ENCODE data around the gene RFXANK.

The RFXANK gene

DNA sequence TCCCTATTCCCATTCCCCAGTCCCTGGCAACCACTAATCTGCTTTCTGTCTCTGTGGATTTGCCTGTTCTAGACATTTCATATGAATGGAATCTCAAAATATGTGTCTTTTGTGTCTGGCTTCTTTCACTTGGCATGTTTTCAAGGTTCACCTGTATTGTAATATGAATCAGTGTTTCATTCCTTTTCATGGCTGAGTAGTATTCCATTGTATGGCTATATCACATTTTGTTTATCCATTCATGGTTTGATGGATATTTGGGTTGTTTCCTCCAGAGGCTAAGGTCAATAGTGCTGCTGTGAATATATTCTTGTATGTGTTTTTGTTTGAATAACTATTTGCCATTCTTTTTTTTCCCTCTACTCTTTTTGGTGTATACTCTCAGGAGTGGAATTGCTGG lies 44.1 kb downstream of the RFXANK start:
- ATAC-seq: no peak
- TF ChIP-seq ZNF8 (CRISPR knock-in tag; IDR thresholded peaks at IDR 0.05) (no peak), CSDC2 (CRISPR knock-in tag; IDR thresholded peaks at IDR 0.05) (no peak), ISL1 (CRISPR knock-in tag; IDR thresholded peaks at IDR 0.05) (no peak), ZC3H10 (CRISPR knock-in tag; IDR thresholded peaks at IDR 0.05) (no peak), GLIS3 (CRISPR knock-in tag; IDR thresholded peaks at IDR 0.05) (no peak), ZNF565 (CRISPR knock-in tag; conservative IDR thresholded peaks at IDR 0.05; ENCODE audit: low read depth) (no peak), TOX (CRISPR knock-in tag; IDR thresholded peaks at IDR 0.05; ENCODE audit: borderline replicate concordance) (no peak), TCF4 (CRISPR knock-in tag; IDR thresholded peaks at IDR 0.05; ENCODE audit: borderline replicate concordance) (no peak), ESRRG (CRISPR knock-in tag; IDR thresholded peaks at IDR 0.05) (no peak), ZNF70 (CRISPR knock-in tag; IDR thresholded peaks at IDR 0.05) (no peak), PPARA (CRISPR knock-in tag; IDR thresholded peaks at IDR 0.05; ENCODE audit: borderline replicate concordance) (no peak), SNAI2 (CRISPR knock-in tag; IDR thresholded peaks at IDR 0.05) (no peak), ZFP3 (CRISPR knock-in tag; IDR thresholded peaks at IDR 0.05) (no peak), RARB (CRISPR knock-in tag; IDR thresholded peaks at IDR 0.05) (no peak), ARNTL (CRISPR knock-in tag; IDR thresholded peaks at IDR 0.05; ENCODE audit: borderline replicate concordance, low read depth) (no peak)
- TF ChIP-seq, protein P1, sequence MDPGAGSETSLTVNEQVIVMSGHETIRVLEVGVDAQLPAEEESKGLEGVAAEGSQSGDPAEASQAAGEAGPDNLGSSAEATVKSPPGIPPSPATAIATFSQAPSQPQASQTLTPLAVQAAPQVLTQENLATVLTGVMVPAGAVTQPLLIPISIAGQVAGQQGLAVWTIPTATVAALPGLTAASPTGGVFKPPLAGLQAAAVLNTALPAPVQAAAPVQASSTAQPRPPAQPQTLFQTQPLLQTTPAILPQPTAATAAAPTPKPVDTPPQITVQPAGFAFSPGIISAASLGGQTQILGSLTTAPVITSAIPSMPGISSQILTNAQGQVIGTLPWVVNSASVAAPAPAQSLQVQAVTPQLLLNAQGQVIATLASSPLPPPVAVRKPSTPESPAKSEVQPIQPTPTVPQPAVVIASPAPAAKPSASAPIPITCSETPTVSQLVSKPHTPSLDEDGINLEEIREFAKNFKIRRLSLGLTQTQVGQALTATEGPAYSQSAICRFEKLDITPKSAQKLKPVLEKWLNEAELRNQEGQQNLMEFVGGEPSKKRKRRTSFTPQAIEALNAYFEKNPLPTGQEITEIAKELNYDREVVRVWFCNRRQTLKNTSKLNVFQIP (CRISPR knock-in tag; IDR thresholded peaks at IDR 0.05; ENCODE audit: borderline replicate concordance, low read depth): no peak
- TF ChIP-seq, protein P2, sequence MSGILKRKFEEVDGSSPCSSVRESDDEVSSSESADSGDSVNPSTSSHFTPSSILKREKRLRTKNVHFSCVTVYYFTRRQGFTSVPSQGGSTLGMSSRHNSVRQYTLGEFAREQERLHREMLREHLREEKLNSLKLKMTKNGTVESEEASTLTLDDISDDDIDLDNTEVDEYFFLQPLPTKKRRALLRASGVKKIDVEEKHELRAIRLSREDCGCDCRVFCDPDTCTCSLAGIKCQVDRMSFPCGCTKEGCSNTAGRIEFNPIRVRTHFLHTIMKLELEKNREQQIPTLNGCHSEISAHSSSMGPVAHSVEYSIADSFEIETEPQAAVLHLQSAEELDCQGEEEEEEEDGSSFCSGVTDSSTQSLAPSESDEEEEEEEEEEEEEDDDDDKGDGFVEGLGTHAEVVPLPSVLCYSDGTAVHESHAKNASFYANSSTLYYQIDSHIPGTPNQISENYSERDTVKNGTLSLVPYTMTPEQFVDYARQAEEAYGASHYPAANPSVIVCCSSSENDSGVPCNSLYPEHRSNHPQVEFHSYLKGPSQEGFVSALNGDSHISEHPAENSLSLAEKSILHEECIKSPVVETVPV (CRISPR knock-in tag; IDR thresholded peaks at IDR 0.05): no peak
- TF ChIP-seq, protein P3, sequence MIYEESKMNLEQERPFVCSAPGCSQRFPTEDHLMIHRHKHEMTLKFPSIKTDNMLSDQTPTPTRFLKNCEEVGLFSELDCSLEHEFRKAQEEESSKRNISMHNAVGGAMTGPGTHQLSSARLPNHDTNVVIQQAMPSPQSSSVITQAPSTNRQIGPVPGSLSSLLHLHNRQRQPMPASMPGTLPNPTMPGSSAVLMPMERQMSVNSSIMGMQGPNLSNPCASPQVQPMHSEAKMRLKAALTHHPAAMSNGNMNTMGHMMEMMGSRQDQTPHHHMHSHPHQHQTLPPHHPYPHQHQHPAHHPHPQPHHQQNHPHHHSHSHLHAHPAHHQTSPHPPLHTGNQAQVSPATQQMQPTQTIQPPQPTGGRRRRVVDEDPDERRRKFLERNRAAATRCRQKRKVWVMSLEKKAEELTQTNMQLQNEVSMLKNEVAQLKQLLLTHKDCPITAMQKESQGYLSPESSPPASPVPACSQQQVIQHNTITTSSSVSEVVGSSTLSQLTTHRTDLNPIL (CRISPR knock-in tag; IDR thresholded peaks at IDR 0.05; ENCODE audit: low read depth): no peak
- TF ChIP-seq, protein P4, sequence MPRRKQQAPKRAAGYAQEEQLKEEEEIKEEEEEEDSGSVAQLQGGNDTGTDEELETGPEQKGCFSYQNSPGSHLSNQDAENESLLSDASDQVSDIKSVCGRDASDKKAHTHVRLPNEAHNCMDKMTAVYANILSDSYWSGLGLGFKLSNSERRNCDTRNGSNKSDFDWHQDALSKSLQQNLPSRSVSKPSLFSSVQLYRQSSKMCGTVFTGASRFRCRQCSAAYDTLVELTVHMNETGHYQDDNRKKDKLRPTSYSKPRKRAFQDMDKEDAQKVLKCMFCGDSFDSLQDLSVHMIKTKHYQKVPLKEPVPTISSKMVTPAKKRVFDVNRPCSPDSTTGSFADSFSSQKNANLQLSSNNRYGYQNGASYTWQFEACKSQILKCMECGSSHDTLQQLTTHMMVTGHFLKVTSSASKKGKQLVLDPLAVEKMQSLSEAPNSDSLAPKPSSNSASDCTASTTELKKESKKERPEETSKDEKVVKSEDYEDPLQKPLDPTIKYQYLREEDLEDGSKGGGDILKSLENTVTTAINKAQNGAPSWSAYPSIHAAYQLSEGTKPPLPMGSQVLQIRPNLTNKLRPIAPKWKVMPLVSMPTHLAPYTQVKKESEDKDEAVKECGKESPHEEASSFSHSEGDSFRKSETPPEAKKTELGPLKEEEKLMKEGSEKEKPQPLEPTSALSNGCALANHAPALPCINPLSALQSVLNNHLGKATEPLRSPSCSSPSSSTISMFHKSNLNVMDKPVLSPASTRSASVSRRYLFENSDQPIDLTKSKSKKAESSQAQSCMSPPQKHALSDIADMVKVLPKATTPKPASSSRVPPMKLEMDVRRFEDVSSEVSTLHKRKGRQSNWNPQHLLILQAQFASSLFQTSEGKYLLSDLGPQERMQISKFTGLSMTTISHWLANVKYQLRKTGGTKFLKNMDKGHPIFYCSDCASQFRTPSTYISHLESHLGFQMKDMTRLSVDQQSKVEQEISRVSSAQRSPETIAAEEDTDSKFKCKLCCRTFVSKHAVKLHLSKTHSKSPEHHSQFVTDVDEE (CRISPR knock-in tag; IDR thresholded peaks at IDR 0.05): no peak
- TF ChIP-seq, protein P5, sequence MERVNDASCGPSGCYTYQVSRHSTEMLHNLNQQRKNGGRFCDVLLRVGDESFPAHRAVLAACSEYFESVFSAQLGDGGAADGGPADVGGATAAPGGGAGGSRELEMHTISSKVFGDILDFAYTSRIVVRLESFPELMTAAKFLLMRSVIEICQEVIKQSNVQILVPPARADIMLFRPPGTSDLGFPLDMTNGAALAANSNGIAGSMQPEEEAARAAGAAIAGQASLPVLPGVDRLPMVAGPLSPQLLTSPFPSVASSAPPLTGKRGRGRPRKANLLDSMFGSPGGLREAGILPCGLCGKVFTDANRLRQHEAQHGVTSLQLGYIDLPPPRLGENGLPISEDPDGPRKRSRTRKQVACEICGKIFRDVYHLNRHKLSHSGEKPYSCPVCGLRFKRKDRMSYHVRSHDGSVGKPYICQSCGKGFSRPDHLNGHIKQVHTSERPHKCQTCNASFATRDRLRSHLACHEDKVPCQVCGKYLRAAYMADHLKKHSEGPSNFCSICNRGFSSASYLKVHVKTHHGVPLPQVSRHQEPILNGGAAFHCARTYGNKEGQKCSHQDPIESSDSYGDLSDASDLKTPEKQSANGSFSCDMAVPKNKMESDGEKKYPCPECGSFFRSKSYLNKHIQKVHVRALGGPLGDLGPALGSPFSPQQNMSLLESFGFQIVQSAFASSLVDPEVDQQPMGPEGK (CRISPR knock-in tag; IDR thresholded peaks at IDR 0.05; ENCODE audit: borderline replicate concordance): no peak

DNA sequence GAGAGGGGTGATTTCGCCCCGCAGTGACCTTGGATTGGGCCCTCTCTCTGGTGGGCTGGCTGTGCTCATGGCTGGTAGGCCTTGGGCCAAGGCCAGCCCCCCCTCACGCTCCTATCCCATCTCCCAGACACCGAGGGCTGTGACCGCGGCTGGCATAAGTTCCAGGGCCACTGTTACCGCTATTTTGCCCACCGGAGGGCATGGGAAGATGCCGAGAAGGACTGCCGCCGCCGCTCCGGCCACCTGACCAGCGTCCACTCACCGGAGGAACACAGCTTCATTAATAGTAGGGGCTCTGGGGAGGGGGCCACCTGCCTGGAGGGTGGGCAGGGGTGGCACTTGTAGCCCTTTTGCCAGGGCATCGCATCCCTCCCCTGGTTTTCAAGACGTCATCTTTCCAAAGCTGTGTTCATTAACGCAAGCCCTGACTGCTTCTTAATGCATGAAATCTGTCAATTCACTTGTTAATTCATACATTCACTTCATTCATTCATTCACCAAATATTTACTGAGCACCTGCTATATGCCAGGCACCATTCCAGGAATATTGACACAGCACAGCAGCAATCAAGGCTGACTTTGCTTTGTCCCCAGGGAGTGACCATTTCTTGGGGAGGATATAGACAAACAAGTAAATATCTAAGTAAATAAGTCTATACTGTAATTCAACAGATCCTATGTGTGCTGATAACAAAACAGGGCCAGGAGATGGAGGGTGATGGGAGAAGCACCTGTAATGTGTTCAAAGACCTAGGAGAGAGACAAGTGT lies 46.3 kb downstream of the RFXANK start:
- no peak for TF ChIP-seq ZFP30 (CRISPR knock-in tag; IDR thresholded peaks at IDR 0.05)
- no peak for TF ChIP-seq ZNF565 (CRISPR knock-in tag; conservative IDR thresholded peaks at IDR 0.05; ENCODE audit: low read depth)
- no peak for TF ChIP-seq ZFP3 (CRISPR knock-in tag; IDR thresholded peaks at IDR 0.05)
- no peak for TF ChIP-seq RARB (CRISPR knock-in tag; IDR thresholded peaks at IDR 0.05)
- TF ChIP-seq ZNF70 (CRISPR knock-in tag; IDR thresholded peaks at IDR 0.05): no peak
- TF ChIP-seq ISL1 (CRISPR knock-in tag; IDR thresholded peaks at IDR 0.05): no peak
- TF ChIP-seq, protein P3 (CRISPR knock-in tag; IDR thresholded peaks at IDR 0.05; ENCODE audit: low read depth): no peak
- TF ChIP-seq, protein P5 (CRISPR knock-in tag; IDR thresholded peaks at IDR 0.05; ENCODE audit: borderline replicate concordance): no peak
- TF ChIP-seq, protein P1 (CRISPR knock-in tag; IDR thresholded peaks at IDR 0.05; ENCODE audit: borderline replicate concordance, low read depth): no peak
- no peak for TF ChIP-seq BACH2 (CRISPR knock-in tag; IDR thresholded peaks at IDR 0.05; ENCODE audit: borderline replicate concordance)
- TF ChIP-seq PPARA (CRISPR knock-in tag; IDR thresholded peaks at IDR 0.05; ENCODE audit: borderline replicate concordance): no peak
- no peak for TF ChIP-seq TOX (CRISPR knock-in tag; IDR thresholded peaks at IDR 0.05; ENCODE audit: borderline replicate concordance)
- TF ChIP-seq SNAI2 (CRISPR knock-in tag; IDR thresholded peaks at IDR 0.05): no peak
- ATAC-seq: no peak

Measured in SK-N-SH treated with all-trans-retinoic acid at 6 μM for 48 hours (cell line).